ENCODE results near the gene DEGS1.

DNA sequence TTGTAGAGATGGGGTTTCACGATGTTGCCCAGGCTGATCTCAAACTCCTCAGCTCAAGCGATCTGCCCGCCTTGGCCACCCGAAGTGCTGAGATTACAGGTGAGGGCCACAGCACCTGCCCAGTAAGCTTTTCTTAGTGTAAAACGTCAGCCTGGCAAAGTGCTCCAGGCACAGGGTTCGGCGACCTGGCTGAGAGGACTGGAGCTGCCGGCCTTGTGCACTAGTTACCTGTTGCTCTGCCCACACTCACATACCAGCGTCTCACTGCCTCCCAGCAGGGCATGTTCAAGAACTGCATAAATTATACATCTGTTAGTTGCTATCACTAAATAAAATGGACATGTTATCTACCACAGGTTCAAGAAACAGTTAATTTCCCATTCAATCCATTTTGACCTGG, 55.2 kb downstream of the DEGS1 start:
- no peak for TF ChIP-seq POLR2A (IDR thresholded peaks at IDR 0.05)
- TF ChIP-seq, protein P1, sequence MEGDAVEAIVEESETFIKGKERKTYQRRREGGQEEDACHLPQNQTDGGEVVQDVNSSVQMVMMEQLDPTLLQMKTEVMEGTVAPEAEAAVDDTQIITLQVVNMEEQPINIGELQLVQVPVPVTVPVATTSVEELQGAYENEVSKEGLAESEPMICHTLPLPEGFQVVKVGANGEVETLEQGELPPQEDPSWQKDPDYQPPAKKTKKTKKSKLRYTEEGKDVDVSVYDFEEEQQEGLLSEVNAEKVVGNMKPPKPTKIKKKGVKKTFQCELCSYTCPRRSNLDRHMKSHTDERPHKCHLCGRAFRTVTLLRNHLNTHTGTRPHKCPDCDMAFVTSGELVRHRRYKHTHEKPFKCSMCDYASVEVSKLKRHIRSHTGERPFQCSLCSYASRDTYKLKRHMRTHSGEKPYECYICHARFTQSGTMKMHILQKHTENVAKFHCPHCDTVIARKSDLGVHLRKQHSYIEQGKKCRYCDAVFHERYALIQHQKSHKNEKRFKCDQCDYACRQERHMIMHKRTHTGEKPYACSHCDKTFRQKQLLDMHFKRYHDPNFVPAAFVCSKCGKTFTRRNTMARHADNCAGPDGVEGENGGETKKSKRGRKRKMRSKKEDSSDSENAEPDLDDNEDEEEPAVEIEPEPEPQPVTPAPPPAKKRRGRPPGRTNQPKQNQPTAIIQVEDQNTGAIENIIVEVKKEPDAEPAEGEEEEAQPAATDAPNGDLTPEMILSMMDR (IDR thresholded peaks at IDR 0.05): no peak
